Neural cell (in vitro differentiated cells): ENCODE measurements around the gene CMC1. TPM values are rescaled to one million over a fixed set of nuclear protein-coding genes. Genes with fewer than 3 reads are reported as not detected.

Source experiments
- H2AFZ ChIP-seq: fragments of 200-600, 300-800 bp; sonication (generic), shearing (Covaris generic); 2 replicates; pipeline ENCODE4 v1.6.0; 2014; ENCODE audit warnings: low read depth, mild to moderate bottlenecking, antibody characterized with exemption, low read length, moderate library complexity
- H3F3A ChIP-seq: fragments of 200-600 bp; shearing (Covaris generic); 2 replicates; pipeline ENCODE4 v1.6.1; 2016; ENCODE audit warnings: mild to moderate bottlenecking, moderate library complexity, mixed read lengths, antibody characterized with exemption, low read length; ENCODE audit not compliant: insufficient read depth, poor library complexity, severe bottlenecking
- H3K27ac ChIP-seq: fragments of 200-600, 300-800 bp; sonication (generic), shearing (Covaris generic); 2 replicates; pipeline ENCODE4 v1.5.1; 2014; ENCODE audit warnings: mild to moderate bottlenecking, low read length, moderate library complexity
- H3K27me3 ChIP-seq: fragments of 300-800, 200-600 bp; sonication (generic), shearing (Covaris generic); 2 replicates; pipeline ENCODE4 v1.6.0; 2014; ENCODE audit warnings: mild to moderate bottlenecking, low read depth, low read length, moderate library complexity; ENCODE audit not compliant: insufficient read depth
- H3K36me3 ChIP-seq: fragments of 300-800, 200-600 bp; sonication (generic), shearing (Covaris generic); 2 replicates; pipeline ENCODE4 v1.5.1; 2014; ENCODE audit warnings: mild to moderate bottlenecking, antibody characterized with exemption, low read length, moderate library complexity; ENCODE audit not compliant: insufficient read depth
- H3K4me2 ChIP-seq: fragments of 300-800, 200-600 bp; sonication (generic), shearing (Covaris generic); 2 replicates; pipeline ENCODE4 v1.6.0; 2014; ENCODE audit warnings: mild to moderate bottlenecking, low read length
- H3K4me3 ChIP-seq: fragments of 300-800, 200-600 bp; sonication (generic), shearing (Covaris generic); 2 replicates; pipeline ENCODE4 v1.5.1; 2014; ENCODE audit warnings: mild to moderate bottlenecking, low read length, moderate library complexity
- H3K79me2 ChIP-seq: fragments of 200-600 bp; shearing (Covaris generic); replicated peaks from 2 replicates; pipeline ENCODE4 v1.6.0; 2014; ENCODE audit warnings: mild to moderate bottlenecking, low read length, moderate library complexity; ENCODE audit not compliant: insufficient read depth
- H3K9ac ChIP-seq: fragments of 300-800, 200-600 bp; sonication (generic), shearing (Covaris generic); 2 replicates; pipeline ENCODE4 v1.6.1; 2016; ENCODE audit warnings: mild to moderate bottlenecking, low read length, mixed read lengths
- H3K9me2 ChIP-seq: fragments of 200-600 bp; shearing (Covaris generic); 2 replicates; pipeline ENCODE4 v1.6.1; 2016; ENCODE audit warnings: mild to moderate bottlenecking, low read length, mixed read lengths; ENCODE audit not compliant: insufficient read depth
- H3K9me3 ChIP-seq: fragments of 200-600, 300-800 bp; sonication (generic), shearing (Covaris generic); 2 replicates; pipeline ENCODE4 v1.6.1; 2016; ENCODE audit warnings: mild to moderate bottlenecking, mixed run types, low read length, moderate library complexity, mixed read lengths
- H4K20me1 ChIP-seq: fragments of 200-600 bp; shearing (Covaris generic); 2 replicates; pipeline ENCODE4 v1.6.1; 2016; ENCODE audit warnings: mild to moderate bottlenecking, mixed run types; ENCODE audit not compliant: insufficient read depth
- CTCF ChIP-seq: fragments of 450-650 bp; IDR thresholded peaks from 2 replicates; pipeline ENCODE4 v1.5.1; 2014; ENCODE audit warnings: antibody characterized with exemption, mild to moderate bottlenecking, moderate library complexity; ENCODE audit not compliant: poor library complexity, severe bottlenecking
- EP300 ChIP-seq: fragments of 450-650 bp; conservative IDR thresholded peaks from 2 replicates; pipeline ENCODE4 v1.6.1; 2014; ENCODE audit warnings: antibody characterized with exemption, mild to moderate bottlenecking, moderate library complexity; ENCODE audit not compliant: poor library complexity, severe bottlenecking
- EZH2 ChIP-seq: fragments of 200-600, 300-800 bp; shearing (Covaris generic), sonication (generic); IDR thresholded peaks from 2 replicates; pipeline ENCODE4 v1.6.1; 2014; ENCODE audit warnings: antibody characterized with exemption, low read length, borderline replicate concordance, mild to moderate bottlenecking; ENCODE audit not compliant: insufficient read depth, poor library complexity, severe bottlenecking
- MXI1 ChIP-seq: fragments of 450-650 bp; conservative IDR thresholded peaks from 2 replicates; pipeline ENCODE4 v1.6.1; 2014; ENCODE audit warnings: antibody characterized with exemption, mild to moderate bottlenecking; ENCODE audit not compliant: poor library complexity, severe bottlenecking
- POLR2AphosphoS5 ChIP-seq: IDR thresholded peaks from 2 replicates; pipeline ENCODE4 v1.6.1; 2012
- RAD21 ChIP-seq: fragments of 450-650 bp; conservative IDR thresholded peaks from 2 replicates; pipeline ENCODE4 v1.6.1; 2014; ENCODE audit warnings: antibody characterized with exemption, mild to moderate bottlenecking, moderate library complexity
- REST ChIP-seq: IDR thresholded peaks from 2 replicates; pipeline ENCODE4 v1.6.1; 2012; ENCODE audit warnings: borderline replicate concordance
- SMC3 ChIP-seq: fragments of 450-650 bp; conservative IDR thresholded peaks from 2 replicates; pipeline ENCODE4 v1.6.1; 2014; ENCODE audit warnings: antibody characterized with exemption, mild to moderate bottlenecking, moderate library complexity; ENCODE audit not compliant: poor library complexity
- TAF1 ChIP-seq: IDR thresholded peaks from 2 replicates; pipeline ENCODE4 v1.6.1; 2012; ENCODE audit warnings: low read depth
- polyA plus RNA-seq: library from polyadenylated mRNA; depleted of rRNA; stranded (reverse); fragments of >200 nt; gene quantifications from 2 replicates; pipeline ENCODE4 v1.2.3, GENCODE V29; 2014

CMC1 gene
- polyA plus RNA-seq, 1 donor from 2014 or later, result 8.7 TPM

GRCh38 chr3:28347374-28348264 is 106.2 kb downstream of the CMC1 start:
- Histone ChIP-seq H3K9ac (peak overlapping the region; percentile 96), H3F3A (no peaks in the 10 kb centered on the region), H3K36me3 (no peaks in the 10 kb centered on the region), H3K9me3 (no peaks in the 10 kb centered on the region), H3K4me3 (peak overlapping the region; percentile 87), H4K20me1 (no peaks in the 10 kb centered on the region), H3K4me2 (peak overlapping the region; percentile 72), H3K27ac (peak overlapping the region; percentile 95), H3K9me2 (no peaks in the 10 kb centered on the region), H3K27me3 (no peaks in the 10 kb centered on the region), H3K79me2 (peaks cover 45% of the 10 kb centered on the region), H2AFZ (peak overlapping the region; percentile 100)
- TF ChIP-seq SMC3 (no peak), REST (no peak), EP300 (no peak), MXI1 (no peak), TAF1 (no peak), RAD21 (no peak), POLR2AphosphoS5 (no peak), CTCF (no peak), EZH2 (no peak)

GRCh38 chr3:28348265-28348628 is 106.8 kb downstream of the CMC1 start:
- Histone ChIP-seq H3K27ac (peak overlapping the region; percentile 95), H3K9me2 (no peaks in the 10 kb centered on the region), H2AFZ (peak overlapping the region; percentile 100), H3K4me2 (peak overlapping the region; percentile 72), H3K79me2 (peaks cover 45% of the 10 kb centered on the region), H3F3A (no peaks in the 10 kb centered on the region), H3K27me3 (no peaks in the 10 kb centered on the region), H3K9ac (peak overlapping the region; percentile 96), H3K9me3 (no peaks in the 10 kb centered on the region), H3K4me3 (peak overlapping the region; percentile 87), H4K20me1 (no peaks in the 10 kb centered on the region), H3K36me3 (no peaks in the 10 kb centered on the region)
- peak; percentile 14 for TF ChIP-seq SMC3
- TF ChIP-seq POLR2AphosphoS5, result no peak
